Measurements from ENCODE around the gene CMIP. TPM values are rescaled to one million over a fixed set of nuclear protein-coding genes. Genes with fewer than 3 reads are reported as not detected.

CMIP gene
- total RNA-seq, 4 donors from 2014 or later = 14.5 to 24.6 (median 21.0) TPM

- H3K36me3 ChIP-seq = peaks cover 0 to 56% (median 32%) of the 10 kb centered on the region in 4 donors
- H3K9me3 ChIP-seq = no peaks in the 10 kb centered on the region
- DNase-seq (ENCODE audit: extremely low spot score) = no peak
- 98% methylated on average over 9 of the region's 14 CpGs for WGBS
- no peak overlapping the region for H3K4me3 ChIP-seq
- H3K27ac ChIP-seq (replicated peaks in 1 of 4) = peak overlapping the region in 1 of 4 donors; percentile 51
- H3K4me1 ChIP-seq = peaks cover 15 to 31% (median 24%) of the 10 kb centered on the region in 4 donors
- H3K27me3 ChIP-seq = no peaks in the 10 kb centered on the region
- TF ChIP-seq EP300 (IDR thresholded peaks at IDR 0.05) = no peak
- TF ChIP-seq POLR2A (IDR thresholded peaks at IDR 0.05; ENCODE audit: low read depth) = no peak
- TF ChIP-seq POLR2AphosphoS5 (IDR thresholded peaks at IDR 0.05) = no peak
- TF ChIP-seq CTCF (IDR thresholded peaks at IDR 0.05) = no peak
- intact Hi-C loops (cut with DNase I) = no loop called here
These were observed 236.7 kb downstream of the CMIP start for GRCh38 chr16:81681311-81681710.

GRCh38 chr16:81684242-81684837 lies 239.7 kb downstream of the CMIP start:
- TF ChIP-seq POLR2AphosphoS5 (IDR thresholded peaks at IDR 0.05) = no peak
- TF ChIP-seq CTCF (IDR thresholded peaks at IDR 0.05) = no peak
- peaks cover 3 to 21% (median 11%) of the 10 kb centered on the region in 4 donors for H3K4me1 ChIP-seq
- H3K27me3 ChIP-seq = no peaks in the 10 kb centered on the region
- no peak for DNase-seq (ENCODE audit: extremely low spot score)
- intact Hi-C loops (cut with DNase I) = no loop called here
- H3K9me3 ChIP-seq = no peaks in the 10 kb centered on the region
- peaks cover 0 to 39% (median 19%) of the 10 kb centered on the region in 4 donors for H3K36me3 ChIP-seq
- 91% methylated on average over 3 of the region's 13 CpGs for WGBS
- H3K27ac ChIP-seq (replicated peaks in 1 of 4) = no peak overlapping the region
- no peak overlapping the region for H3K4me3 ChIP-seq

- Histone ChIP-seq H3K4me3 (no peak overlapping the region), H3K9me3 (no peaks in the 10 kb centered on the region), H3K4me1 (peaks cover 2 to 17% (median 7%) of the 10 kb centered on the region in 4 donors), H3K27ac (replicated peaks in 1 of 4) (no peak overlapping the region), H3K27me3 (no peaks in the 10 kb centered on the region), H3K36me3 (peaks cover 0 to 33% (median 13%) of the 10 kb centered on the region in 4 donors)
- DNase-seq (ENCODE audit: extremely low spot score) = no peak
- intact Hi-C loops (cut with DNase I) = no loop called here
- WGBS = 93% methylated on average over 5 of the region's 12 CpGs
- TF ChIP-seq POLR2AphosphoS5 (IDR thresholded peaks at IDR 0.05) = no peak
- TF ChIP-seq CTCF (IDR thresholded peaks at IDR 0.05) = no peak
- no peak for TF ChIP-seq POLR2A (IDR thresholded peaks at IDR 0.05; ENCODE audit: low read depth)
- no peak for TF ChIP-seq EP300 (IDR thresholded peaks at IDR 0.05)
These were observed 240.3 kb downstream of the CMIP start for GRCh38 chr16:81684901-81685300.

GRCh38 chr16:81686391-81687130 lies 242.0 kb downstream of the CMIP start:
- TF ChIP-seq EP300 (IDR thresholded peaks at IDR 0.05) (no peak), POLR2A (IDR thresholded peaks at IDR 0.05; ENCODE audit: low read depth) (no peak)
- intact Hi-C loops (cut with DNase I) = no loop called here
- Histone ChIP-seq H3K27ac (replicated peaks in 1 of 4) (no peak overlapping the region), H3K4me3 (no peak overlapping the region), H3K4me1 (peaks cover 0 to under 1% (median 0%) of the 10 kb centered on the region in 4 donors), H3K36me3 (peaks cover 0 to 18% (median 3%) of the 10 kb centered on the region in 4 donors), H3K27me3 (no peaks in the 10 kb centered on the region), H3K9me3 (no peaks in the 10 kb centered on the region)
- WGBS = 79% methylated on average over 22 of the region's 24 CpGs
- no peak for DNase-seq (ENCODE audit: extremely low spot score)

GRCh38 chr16:81687131-81687456 lies 242.5 kb downstream of the CMIP start:
- Histone ChIP-seq H3K27ac (replicated peaks in 1 of 4) (no peak overlapping the region), H3K9me3 (no peaks in the 10 kb centered on the region), H3K36me3 (peaks cover 0 to 18% (median 6%) of the 10 kb centered on the region in 4 donors), H3K4me3 (no peak overlapping the region), H3K4me1 (peaks cover 0 to 4% (median 1%) of the 10 kb centered on the region in 4 donors), H3K27me3 (no peaks in the 10 kb centered on the region)
- no peak for DNase-seq (ENCODE audit: extremely low spot score)
- TF ChIP-seq CTCF (IDR thresholded peaks at IDR 0.05) (no peak), POLR2A (IDR thresholded peaks at IDR 0.05; ENCODE audit: low read depth) (no peak), POLR2AphosphoS5 (IDR thresholded peaks at IDR 0.05) (no peak), EP300 (IDR thresholded peaks at IDR 0.05) (no peak)
- intact Hi-C loops (cut with DNase I) = no loop called here
- WGBS = 90% methylated on average over 2 of the region's 7 CpGs

Data from esophagus muscularis mucosa (tissue), 4 donors.